ENCODE data around the gene DCAKD. TPM values are rescaled to one million over a fixed set of nuclear protein-coding genes. Genes with fewer than 3 reads are reported as not detected.

Gene DCAKD
- total RNA-seq, 4 donors from 2014 or later: 19.7 to 44.5 (median 29.8) TPM

DNA sequence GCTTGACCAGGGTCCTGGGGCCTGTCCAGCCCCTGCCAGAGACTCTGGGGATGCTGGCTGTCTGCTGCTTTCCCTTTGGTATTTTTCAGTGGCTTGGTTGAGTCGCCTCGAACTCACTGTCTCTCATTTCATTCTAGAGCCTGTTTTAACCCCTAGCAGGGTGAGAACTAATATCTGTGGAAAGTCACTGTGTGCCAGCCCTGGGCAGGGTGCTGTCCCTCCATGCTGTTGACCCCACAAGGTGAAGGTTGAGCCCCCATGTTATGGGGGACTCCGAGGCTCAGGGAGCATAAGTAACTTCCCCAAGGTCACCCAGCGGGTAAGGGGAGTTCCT lies 33.0 kb downstream of the DCAKD start:
- TF ChIP-seq, protein P1, sequence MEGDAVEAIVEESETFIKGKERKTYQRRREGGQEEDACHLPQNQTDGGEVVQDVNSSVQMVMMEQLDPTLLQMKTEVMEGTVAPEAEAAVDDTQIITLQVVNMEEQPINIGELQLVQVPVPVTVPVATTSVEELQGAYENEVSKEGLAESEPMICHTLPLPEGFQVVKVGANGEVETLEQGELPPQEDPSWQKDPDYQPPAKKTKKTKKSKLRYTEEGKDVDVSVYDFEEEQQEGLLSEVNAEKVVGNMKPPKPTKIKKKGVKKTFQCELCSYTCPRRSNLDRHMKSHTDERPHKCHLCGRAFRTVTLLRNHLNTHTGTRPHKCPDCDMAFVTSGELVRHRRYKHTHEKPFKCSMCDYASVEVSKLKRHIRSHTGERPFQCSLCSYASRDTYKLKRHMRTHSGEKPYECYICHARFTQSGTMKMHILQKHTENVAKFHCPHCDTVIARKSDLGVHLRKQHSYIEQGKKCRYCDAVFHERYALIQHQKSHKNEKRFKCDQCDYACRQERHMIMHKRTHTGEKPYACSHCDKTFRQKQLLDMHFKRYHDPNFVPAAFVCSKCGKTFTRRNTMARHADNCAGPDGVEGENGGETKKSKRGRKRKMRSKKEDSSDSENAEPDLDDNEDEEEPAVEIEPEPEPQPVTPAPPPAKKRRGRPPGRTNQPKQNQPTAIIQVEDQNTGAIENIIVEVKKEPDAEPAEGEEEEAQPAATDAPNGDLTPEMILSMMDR (IDR thresholded peaks at IDR 0.05; ENCODE audit: low read depth): no peak

DNA sequence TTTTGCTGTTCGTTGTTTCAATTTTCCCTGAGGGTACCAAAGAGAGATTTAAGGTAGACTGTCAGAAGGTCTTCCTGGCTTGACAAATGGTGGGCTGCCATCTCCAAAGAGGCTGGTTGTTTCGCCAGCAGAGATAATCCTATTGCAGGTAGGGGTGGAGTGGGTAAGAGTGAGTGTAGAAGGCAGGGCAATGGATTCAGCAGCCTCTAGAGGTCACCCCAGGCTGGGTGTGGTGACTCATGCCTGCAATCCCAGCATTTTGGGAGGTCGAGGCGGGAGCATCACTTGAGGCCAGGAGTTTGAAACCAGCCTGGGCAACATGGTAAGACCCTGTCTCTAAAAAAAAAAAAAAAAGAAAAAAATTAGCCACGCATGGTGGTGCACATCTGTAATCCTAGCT lies 34.6 kb downstream of the DCAKD start:
- TF ChIP-seq, protein P1 (IDR thresholded peaks at IDR 0.05; ENCODE audit: low read depth): no peak

DNA sequence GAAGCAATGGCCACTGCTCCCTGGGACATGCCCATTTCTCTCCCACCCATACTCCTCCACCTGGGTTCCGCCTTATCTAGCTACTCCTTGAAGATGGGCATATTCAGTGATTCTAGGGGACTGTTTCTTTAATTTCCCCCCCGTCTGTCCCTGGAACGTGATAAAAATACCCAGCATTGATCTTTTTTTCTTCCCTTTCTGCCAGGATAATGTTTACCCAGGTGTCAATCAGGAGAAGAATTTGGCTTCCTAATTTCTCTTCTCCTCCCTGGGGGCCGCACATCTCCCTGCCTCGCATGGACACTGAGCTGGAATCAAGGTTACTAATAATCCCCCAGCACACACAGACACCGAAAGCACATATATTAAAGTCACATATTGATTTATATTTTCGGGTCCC lies 35.2 kb downstream of the DCAKD start:
- TF ChIP-seq, protein P1 (IDR thresholded peaks at IDR 0.05; ENCODE audit: low read depth): no peak

DNA sequence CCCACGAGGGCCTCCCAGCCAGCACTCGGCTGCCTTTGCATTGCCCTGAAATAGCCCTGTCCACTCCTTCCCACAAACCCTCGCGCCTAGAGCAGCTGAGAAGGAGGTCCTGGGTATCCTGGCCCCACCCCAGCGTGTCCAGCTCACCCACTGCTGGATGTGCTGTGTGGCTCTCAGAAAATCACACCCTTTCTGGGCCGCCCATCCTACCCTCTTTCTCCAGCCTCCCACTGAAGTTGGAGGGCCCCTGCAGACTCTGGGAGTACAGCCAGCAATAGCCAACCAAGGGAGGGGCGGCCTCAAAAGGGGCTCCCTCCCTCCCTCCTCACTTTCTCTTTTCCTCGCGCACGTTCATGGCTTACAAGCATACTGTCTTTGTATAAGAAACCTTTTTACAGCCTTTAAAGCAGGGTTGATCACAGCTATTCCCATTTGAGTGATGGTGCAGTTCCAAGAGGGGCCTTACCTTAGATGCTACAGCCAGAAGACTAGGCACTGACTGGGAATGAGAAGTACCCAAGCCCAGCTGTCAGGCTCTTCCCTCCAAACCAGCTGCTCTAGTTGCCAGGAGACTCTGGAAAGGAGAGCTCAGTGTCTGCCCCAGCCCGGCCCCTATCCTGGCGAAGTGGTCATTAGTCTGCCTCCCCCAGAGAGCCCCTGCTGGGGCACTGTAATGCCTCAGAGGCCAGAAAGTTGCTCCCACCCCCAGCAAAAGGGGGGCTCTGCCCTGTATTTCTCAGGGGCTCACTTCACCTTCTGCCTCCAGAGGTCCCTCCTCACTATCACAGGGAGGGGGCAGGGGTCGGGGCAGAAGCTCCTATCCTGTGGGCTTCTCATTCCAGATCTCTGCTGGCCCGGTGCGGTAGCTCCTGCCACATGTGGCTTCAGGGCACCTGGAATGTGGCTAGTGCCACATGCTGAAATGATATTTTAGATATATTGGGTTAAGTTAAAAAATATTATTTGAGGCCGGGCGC lies 38.1 kb downstream of the DCAKD start:
- TF ChIP-seq, protein P1 (IDR thresholded peaks at IDR 0.05; ENCODE audit: low read depth): no peak

DNA sequence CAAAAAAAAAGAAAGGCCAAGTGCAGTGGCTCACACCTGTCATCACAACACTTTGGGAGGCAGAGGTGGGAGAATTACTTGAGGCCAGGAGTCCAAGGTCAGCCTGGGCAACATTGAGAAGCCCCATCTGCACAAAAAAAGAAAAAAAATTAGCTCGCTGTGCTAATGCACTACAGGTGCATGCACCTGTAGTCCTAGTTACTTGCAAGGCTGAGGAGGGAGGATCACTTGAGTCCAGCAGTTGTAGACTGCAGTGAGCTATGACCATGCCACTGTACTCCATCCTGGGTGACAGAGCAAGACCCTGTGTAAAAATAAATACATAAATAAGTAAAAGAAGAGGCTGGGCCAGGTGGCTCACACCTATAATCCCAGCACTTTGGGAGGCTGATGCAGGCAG lies 39.7 kb downstream of the DCAKD start:
- TF ChIP-seq, protein P1 (IDR thresholded peaks at IDR 0.05; ENCODE audit: low read depth): no peak

DNA sequence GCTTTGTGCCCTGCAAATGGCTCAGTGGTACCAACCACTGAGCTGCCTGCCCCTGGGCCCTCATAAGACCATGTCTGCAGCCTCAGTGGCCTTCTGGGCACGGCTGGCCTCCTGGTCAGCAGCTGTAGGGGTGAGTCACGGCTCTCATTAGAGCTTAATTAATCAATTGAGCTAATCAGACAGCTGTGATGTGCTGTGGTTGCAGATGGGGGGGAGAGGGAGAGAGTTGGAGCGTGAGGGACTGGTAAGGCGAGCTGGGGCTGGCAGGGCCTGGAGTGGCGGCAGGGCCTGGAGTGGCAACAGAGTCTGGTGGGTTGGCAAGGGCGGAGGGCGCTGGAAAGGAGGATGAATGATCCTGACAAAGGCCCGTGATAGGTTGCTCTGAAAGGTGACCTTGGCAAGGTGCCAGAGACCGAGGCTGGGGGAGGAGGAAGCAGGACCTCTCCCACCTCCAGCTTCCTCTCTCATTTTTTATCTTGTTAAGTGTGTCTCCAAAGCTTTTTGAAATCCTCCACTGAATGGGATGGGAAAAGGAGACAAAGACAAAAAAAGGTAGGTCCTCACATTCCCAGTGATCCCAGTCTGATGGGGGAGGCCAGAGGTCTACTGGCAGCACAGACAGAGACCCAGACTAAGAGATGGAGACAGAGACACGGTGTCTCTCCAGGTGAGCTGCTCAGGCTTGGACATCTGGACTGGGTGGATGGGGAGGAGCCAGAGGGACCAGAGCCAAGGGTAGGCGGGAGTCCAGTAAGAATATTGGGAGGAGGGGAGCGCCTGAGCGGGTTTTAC lies 41.6 kb downstream of the DCAKD start:
- TF ChIP-seq, protein P1 (IDR thresholded peaks at IDR 0.05; ENCODE audit: low read depth): no peak

DNA sequence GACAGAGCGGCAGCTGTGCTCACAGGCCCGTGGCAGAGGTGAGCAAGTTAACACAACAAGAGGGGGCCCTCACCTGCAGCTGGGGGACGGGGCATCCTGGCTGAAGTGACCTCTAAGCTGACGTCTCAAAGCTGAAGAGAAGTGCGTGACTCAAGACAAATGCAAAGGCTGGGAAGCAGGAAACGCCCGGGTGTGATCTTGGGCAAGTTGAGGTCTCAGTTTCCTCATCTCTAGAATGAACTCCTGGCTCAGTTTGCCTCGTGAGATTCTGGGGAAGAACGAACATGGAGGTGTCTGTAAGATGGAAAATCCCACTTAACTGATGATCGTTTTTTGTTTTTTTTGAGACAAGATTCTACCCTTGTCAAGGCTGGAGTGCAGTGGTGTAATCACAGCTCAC lies 43.2 kb downstream of the DCAKD start:
- TF ChIP-seq, protein P1 (IDR thresholded peaks at IDR 0.05; ENCODE audit: low read depth): no peak
